ENCODE results near the gene CCNJL. TPM values are rescaled to one million over a fixed set of nuclear protein-coding genes. Genes with fewer than 3 reads are reported as not detected.

CCNJL gene
- total RNA-seq, 4 donors from 2014 or later: 0.15 to 0.18 TPM; not detected in 2

DNA sequence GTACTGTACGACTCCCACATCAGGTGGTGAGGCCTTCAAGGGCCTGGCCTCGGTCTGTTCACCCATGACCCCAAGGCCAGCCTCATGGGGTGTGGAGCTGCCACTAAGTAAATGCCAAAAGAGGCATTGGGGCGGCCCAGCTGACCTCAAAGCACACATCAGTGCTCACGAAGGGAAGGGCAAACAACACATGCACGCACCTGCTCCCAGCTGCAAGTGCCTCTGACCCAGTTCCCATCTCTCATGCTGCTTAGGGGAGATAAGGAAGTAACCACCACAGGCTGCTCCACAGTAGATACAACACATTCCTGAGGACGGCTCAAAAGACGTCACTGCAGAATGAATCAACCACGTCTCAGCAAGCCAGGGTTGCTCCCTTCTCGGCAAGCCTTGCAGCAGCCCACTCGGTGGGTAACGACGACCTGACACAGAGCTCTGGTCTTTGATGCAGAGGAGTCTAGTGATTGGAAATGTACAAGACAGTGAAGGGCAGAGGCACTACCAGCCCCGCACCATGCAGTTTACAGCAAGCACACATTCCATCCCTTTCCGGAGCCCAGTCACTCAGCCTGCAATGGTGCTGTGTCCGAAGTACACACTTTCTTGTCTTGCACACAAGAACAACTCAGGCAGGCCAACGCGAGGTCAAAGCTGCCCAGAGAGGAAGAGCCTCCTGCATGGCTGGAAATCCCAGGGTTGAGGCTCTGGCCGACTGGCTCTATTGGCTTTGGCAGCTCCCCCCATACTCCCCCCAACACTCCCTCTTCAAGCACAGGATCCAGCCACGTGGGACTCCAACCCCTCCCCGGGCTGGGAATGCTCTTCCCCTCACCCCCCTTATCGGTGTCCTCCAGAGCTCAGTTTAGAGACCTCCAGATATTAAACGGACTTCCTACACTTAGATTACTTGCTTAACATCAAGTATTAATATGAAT is 51.2 kb downstream of the CCNJL start:
- Histone ChIP-seq H3K9me3 (no peaks in the 10 kb centered on the region), H3K4me3 (no peak overlapping the region), H3K27me3 (no peaks in the 10 kb centered on the region), H3K4me1 (no peaks in the 10 kb centered on the region), H3K27ac (no peak overlapping the region), H3K36me3 (no peaks in the 10 kb centered on the region)
- ATAC-seq: no peak
- no peak for TF ChIP-seq POLR2A (IDR thresholded peaks at IDR 0.05)
- TF ChIP-seq, protein P1, sequence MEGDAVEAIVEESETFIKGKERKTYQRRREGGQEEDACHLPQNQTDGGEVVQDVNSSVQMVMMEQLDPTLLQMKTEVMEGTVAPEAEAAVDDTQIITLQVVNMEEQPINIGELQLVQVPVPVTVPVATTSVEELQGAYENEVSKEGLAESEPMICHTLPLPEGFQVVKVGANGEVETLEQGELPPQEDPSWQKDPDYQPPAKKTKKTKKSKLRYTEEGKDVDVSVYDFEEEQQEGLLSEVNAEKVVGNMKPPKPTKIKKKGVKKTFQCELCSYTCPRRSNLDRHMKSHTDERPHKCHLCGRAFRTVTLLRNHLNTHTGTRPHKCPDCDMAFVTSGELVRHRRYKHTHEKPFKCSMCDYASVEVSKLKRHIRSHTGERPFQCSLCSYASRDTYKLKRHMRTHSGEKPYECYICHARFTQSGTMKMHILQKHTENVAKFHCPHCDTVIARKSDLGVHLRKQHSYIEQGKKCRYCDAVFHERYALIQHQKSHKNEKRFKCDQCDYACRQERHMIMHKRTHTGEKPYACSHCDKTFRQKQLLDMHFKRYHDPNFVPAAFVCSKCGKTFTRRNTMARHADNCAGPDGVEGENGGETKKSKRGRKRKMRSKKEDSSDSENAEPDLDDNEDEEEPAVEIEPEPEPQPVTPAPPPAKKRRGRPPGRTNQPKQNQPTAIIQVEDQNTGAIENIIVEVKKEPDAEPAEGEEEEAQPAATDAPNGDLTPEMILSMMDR (IDR thresholded peaks at IDR 0.05 in 4 of 5, conservative IDR thresholded peaks at IDR 0.05 in 1 of 5): no peak
- DNase-seq: no peak
- intact Hi-C loops (cut with DNase I; ENCODE audit: low total_unique reads) (no loop called here), in situ Hi-C loops (cut with MboI; ENCODE audit: low sequenced_read_pairs in 4 of 4) (no loop called here)

DNA sequence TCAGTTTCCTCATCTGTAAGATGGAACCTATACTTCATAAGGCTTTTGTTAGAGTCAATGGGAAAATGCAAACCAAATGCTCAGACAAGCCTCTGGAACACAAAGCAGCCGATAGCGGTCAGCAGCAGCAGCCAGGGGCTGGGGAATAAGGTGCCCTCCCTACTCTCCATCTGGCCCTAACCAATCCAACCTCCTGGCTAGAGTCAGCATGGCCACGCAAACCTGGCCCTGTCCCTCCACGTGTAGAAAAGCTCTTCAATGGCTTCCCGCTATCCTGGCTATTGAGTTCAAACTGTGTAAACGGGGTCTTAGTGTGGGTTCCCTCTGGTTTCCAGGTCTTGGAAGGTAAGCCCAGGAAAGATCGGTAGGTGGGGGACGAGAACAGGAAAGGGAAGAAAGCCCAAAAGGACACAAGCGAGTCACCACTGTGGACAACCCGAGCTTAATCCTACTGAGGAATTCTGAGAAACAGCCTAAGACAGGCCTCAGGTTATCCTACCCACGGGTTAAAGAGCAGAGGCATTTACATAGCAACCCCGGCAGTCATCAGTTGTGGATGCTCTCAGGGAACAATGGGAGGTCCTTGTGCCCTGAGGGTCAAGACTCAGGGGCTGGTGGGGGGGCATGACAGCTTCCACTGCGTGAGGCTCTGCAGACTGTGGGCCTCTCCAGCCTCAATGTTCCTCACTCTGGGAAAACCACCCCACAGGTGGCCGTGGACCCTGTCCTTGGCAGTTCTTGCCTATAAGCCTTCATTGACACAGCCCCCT is 52.2 kb downstream of the CCNJL start:
- intact Hi-C loops (cut with DNase I; ENCODE audit: low total_unique reads): no loop called here
- no peak for TF ChIP-seq POLR2A (IDR thresholded peaks at IDR 0.05)
- TF ChIP-seq, protein P1 (IDR thresholded peaks at IDR 0.05 in 4 of 5, conservative IDR thresholded peaks at IDR 0.05 in 1 of 5): no peak
- H3K27me3 ChIP-seq: no peaks in the 10 kb centered on the region
- no peaks in the 10 kb centered on the region for H3K9me3 ChIP-seq
- no peaks in the 10 kb centered on the region for H3K4me1 ChIP-seq
- no peaks in the 10 kb centered on the region for H3K36me3 ChIP-seq
- DNase-seq (no peak), ATAC-seq (no peak)
- no peak overlapping the region for H3K27ac ChIP-seq
- in situ Hi-C loops (cut with MboI; ENCODE audit: low sequenced_read_pairs in 4 of 4): no loop called here
- H3K4me3 ChIP-seq: no peak overlapping the region

DNA sequence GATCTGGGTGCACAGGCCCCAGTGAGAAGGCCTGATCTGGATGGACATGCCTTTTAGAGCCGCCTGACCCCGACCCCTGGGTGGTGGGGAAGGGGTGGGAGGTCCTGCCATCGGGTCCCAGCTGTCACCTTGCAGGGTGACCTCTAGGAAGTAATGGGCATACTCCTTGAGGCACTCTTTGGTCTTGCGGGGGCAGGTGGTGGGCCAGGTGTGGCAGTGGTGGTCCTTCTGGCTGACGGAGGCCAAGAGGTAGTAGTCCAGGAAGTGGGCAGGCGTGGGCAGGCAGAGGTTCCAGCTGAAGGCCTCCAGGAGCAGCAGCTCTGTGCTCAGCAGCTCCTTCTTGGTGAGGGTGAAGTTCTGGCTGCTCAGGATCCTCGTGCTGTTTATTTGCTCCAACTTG is 53.0 kb downstream of the CCNJL start:
- no peak overlapping the region for H3K27ac ChIP-seq
- TF ChIP-seq, protein P1 (IDR thresholded peaks at IDR 0.05 in 4 of 5, conservative IDR thresholded peaks at IDR 0.05 in 1 of 5): no peak
- no peak for TF ChIP-seq POLR2A (IDR thresholded peaks at IDR 0.05)
- in situ Hi-C loops (cut with MboI; ENCODE audit: low sequenced_read_pairs in 4 of 4): no loop called here
- H3K4me3 ChIP-seq: no peak overlapping the region
- no peaks in the 10 kb centered on the region for H3K36me3 ChIP-seq
- no peaks in the 10 kb centered on the region for H3K4me1 ChIP-seq
- no peaks in the 10 kb centered on the region for H3K27me3 ChIP-seq
- H3K9me3 ChIP-seq: no peaks in the 10 kb centered on the region
- intact Hi-C loops (cut with DNase I; ENCODE audit: low total_unique reads): no loop called here
- no peak for ATAC-seq
- no peak for DNase-seq

DNA sequence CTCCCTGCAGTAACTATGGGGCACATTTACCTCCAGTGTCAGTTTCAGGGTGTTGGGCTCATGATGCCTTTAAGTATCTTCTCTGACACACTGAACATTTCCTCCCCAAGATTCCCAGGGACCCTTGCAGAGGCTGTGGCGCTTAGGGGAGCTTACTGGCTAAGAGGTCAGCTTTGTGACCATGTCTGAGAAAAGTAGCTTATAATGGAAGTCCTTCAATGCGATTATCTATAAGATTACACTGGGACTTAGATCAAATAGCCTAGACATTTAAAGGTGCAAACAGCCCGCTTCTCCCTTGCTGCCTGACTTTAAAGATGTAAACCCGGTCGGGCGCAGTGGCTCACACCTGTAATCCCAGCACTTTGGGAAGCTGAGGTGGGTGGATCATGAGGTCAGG is 57.7 kb downstream of the CCNJL start:
- Histone ChIP-seq H3K36me3 (no peaks in the 10 kb centered on the region), H3K9me3 (no peaks in the 10 kb centered on the region), H3K4me3 (no peak overlapping the region), H3K27me3 (no peaks in the 10 kb centered on the region), H3K4me1 (no peaks in the 10 kb centered on the region), H3K27ac (no peak overlapping the region)
- no peak for ATAC-seq
- in situ Hi-C loops (cut with MboI; ENCODE audit: low sequenced_read_pairs in 4 of 4) (no loop called here), intact Hi-C loops (cut with DNase I; ENCODE audit: low total_unique reads) (no loop called here)
- no peak for TF ChIP-seq POLR2A (IDR thresholded peaks at IDR 0.05)
- TF ChIP-seq, protein P1 (IDR thresholded peaks at IDR 0.05 in 4 of 5, conservative IDR thresholded peaks at IDR 0.05 in 1 of 5): no peak
- DNase-seq: no peak
